ENCODE data around the gene DUSP28.
"Not testable (repeated sequence)": the region's sequence is repeated elsewhere in the genome, so short reads cannot be mapped to it uniquely, and the experiment has no call there.

Gene DUSP28

DNA sequence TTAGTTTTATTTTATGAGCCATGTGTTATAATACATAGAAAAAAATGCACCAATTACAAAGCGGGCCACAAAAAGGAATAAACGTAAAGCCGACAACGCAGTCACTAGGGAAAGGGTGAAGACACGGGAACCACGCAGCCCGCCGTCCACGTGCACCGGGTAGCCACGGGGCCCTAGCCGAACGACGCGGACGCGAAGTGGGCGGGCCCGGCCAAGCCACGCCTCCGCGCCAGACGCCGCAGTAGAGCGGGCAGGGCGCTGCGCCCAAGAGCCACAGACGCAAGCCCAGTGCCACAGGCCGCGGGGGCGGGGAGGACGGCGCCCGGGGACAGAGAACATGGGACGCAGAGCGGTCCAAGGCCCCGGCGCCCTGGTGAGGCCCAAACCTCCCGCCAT is at the start of gene DUSP28:
Gene DUSP28, plus strand, starts transcription at position 274 of the 396 bp plus-strand sequence. CDS start 328 bp downstream, outside the sequence.
- peak; percentile 48 to 85 for DNase-seq

DNA sequence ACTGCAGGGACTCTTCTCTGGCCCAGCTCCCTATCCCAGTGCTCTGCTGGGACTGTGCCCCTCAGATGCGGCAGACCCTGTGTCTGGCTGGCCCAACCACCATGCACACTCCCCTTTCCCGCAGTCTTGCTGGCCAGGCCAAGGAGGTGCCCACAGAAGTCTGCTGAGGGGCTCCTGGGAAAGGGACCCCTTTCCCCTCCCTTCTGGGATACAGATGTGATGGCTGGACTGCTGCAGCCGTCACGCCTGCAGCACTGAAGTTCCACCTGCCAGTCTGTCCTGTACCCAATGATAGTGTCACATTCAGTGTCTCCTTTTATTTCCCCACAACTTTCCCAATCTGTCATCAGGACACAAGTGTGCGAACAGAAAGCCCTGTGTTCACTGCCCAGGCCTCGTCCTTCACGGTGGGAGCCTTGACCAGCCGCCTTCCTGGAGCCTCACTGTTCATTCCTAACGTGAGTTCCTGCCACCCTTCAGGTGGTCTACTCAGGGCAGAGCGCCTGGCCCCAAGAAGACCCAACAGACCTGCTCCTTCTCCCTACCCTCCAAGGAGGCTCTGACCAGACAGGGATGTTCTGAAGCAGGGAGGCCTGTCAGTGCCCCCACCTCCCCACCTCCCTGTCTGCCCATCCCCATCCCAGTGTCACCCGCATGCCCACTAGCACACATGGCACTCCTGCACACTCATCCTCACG is 49.5 kb upstream of the DUSP28 start:
- DNase-seq, result no peak

- DNase-seq, result no peak
These were observed 48.6 kb upstream of the DUSP28 start for GRCh38 chr2:240511351-240512108.

DNA sequence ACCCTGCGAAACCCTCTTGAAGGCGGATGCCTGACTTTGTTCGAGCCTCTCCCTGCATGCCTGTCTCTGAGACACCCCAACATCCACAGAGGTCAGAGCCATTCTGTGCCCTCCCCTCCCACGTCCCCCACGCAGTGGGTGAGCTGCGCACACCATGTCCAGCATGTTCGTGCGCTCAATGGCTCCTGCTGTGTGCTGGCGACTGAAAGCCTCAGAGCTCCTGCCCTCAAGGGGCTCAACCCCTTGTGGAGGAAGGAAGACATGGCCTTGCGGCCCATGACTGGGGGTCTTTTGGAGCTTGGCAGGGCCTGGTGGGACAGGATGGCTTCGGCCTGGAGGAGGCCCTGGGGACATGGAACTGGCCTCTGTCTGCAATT is 48.1 kb upstream of the DUSP28 start:
- DNase-seq, result no peak

DNA sequence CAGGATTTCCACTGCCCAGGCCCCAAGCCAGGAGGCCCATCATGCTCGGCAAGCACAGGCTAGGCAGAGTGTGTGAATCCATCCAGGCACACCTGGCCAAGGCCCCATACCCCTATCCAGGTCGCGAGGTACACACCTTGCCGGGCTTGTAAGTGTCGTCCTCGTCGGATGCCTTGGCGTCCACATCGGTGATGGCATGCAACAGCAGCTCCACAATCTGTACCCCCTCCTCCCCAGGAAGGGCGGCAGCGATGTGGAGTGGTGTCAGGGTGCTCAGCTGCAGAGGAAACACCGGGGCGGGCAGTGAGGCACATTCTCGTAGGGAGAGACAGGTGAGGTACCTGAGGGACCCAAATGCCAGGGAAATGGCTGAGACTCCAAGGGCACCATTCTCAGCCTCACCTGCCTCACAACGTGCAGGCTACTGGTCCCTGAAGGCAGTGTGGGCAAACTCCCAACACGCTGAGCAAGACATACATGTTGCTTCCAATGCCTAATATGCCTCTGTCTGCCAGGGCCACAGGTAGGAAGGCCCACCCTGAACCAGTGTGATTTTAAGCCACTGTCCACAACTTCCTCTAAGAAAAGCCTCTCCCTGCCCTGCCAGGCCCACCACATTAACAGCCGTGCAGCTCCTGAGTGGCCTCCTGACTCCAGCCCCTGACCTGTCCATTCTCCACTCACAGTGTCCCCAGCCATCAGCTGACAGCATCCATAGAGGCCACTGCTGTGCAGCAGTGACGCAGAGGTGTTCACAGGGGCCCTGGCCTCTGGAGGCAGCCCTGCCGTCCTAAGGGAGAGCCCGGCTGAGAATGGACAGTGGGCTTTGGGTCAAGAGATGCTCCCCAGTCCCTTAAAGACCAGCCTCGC is 47.3 kb upstream of the DUSP28 start:
- no peak for DNase-seq

DNA sequence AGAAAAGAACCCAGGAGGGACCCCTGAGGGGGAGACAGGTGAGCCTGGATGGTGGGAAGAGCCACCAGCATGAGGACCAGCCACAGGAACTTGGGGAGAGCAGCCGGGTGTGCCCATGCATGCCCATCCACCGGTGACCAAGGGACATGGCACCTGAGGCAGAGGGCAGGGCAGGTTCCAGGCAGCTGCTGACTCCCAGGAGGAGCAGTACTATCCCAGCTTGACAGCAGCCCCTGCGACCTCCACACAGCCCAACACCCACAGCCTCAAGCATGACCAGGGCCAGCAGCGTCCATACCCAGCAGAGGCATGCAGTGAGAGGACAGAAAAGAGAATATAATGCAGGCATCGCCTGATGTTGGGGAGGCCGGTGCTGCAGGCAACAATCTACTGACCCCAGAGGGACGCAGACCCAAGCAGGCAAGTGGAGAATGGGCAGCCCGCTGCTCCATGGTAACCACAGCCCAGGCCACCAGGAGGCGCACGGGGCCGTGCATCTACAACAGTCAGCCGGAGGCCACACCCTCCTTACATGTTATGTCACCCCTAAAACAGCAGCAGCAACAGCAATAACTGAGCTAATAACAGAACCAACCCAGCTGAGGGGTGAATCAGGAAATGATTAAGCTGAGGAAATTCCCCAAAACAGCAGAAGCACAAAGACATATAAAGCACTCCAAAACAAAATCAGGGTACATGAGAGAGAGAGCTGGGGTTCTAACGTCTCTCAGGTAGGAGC is 46.4 kb upstream of the DUSP28 start:
- peak in 1 of 2 experiments; percentile 45 for DNase-seq

DNA sequence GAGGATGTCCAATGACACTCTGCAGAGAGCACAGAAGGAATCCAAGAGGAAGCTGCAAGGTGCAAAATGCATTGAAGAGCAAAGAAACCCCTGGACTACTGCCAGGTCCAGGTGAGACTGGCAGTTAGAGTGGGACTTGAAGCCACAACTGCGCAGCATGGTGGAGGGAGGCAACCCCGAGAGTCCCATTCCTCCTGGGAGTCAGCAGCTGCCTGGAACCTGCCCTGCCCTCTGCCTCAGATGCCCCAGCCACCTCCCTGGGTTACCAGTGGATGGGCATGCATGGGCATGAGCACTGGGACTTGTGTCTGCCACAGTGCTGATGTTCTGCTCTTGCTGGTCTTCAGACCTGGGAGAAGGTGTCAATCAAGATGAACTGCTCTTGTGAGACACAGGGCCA is 45.5 kb upstream of the DUSP28 start:
- no peak for DNase-seq

DNA sequence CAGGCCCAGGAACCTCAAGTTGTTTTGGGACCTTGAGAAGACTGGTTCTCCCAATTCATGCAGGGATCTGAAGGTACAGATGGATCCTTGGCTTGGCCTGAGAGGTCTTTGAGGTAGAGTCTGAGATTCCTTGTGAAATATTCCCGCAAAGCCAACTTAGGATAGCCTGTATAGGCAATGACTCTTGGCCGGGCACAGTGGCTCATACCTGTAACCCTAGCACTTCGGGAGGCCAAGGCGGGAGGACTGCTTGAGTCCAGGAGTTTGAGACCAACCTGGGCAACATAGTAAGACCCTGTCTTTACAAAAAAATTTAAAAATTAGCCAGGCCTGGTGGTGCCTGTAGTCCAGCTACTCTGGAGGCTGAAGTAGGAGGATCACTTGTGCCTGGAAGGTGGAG is 42.8 kb upstream of the DUSP28 start:
- DNase-seq, result no peak

DNA sequence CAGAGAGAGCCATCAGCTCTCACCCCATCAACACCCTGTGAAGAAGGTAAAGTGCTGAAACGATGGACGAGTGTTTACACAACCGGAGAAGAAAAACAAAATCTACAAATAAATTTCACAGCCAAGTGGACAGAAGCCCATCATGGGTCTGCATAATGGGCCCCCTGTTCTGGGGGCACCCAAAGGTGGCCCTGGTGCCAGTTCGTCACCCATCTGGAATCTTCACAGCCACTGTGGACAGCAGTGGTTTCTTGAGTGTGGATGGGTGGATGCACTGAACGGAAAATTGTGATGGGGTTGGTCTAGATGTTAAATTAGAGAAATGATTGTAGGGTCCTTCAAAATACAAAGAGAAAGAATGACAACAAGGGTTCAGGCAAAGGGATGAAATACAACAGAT is 41.2 kb upstream of the DUSP28 start:
- DNase-seq, result no peak

DNA sequence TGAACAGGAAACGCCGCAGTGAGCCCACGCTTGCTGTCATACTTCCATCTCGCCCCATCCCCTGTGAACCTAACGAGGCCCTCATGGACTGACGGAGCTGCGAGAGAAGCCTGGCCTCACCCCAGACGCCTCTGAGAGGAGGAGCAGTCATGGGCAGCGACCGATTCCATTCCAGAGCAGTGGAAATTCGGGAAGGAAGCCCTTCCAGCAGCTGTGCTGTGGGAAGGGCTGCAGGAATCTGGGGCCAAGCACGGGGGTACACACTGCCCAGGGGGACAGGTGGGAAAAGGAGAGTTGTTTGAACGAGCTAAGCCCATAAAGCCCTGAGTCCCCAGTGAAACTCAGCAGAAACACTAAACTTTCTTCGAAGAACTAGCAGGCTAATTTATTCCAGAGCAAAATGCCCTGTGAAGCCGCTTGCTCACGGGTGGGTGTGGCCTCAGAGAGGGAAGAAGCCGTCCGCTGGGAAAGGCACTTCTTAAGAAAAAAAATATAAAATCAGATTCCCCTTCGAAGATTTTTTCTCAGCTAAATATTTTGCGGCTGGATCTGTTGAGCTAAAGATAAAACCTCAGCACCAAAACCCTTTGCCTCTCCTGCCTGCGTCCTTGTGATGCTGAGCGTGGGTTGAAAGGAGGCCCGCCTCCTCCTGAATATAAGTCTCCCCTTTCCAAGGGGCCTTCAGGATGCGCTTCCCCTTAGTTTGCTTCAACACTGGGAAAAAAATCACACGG is 40.6 kb upstream of the DUSP28 start:
- DNase-seq, result no peak

DNA sequence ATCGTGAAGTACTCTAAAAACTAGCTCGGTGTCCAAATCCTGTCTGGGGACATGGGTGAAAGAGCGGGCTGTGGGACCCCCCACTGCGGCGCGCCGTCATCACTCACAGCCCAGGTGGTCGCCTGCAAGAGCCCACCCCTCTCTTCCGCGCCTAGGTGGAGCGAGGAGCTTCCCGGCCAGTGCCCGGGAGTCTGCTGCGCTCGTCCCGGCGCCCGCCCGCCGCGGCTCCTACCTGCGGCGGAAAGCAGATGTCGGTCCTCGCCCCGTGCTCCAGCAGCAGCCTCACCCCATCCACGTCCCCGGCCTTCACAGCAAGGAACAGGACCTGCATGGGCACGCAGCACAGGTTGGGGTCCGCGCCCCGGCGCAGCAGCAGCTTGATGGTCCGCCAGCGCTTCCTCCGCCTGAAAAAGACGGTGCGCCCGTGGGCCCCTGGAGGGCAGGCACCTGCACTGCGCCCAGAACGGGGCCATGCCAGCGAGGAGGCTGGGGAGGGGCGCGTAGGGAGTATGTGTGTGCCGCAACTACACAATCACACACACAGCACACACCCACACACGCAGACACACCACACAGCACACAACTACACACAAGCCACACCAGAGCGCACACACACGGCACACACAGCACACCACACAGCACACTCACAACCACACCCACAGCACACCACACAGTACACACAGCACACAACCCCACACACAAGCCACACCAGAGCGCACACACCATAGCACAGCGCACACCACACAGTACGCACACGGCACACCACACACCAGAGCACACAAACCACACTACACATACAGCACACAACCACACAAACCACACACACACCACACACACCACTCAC is 39.8 kb upstream of the DUSP28 start:
- DNase-seq, result peak in 1 of 2 experiments; percentile 3

- DNase-seq, result no peak
These were observed 39.2 kb upstream of the DUSP28 start for GRCh38 chr2:240520974-240521350.

DNA sequence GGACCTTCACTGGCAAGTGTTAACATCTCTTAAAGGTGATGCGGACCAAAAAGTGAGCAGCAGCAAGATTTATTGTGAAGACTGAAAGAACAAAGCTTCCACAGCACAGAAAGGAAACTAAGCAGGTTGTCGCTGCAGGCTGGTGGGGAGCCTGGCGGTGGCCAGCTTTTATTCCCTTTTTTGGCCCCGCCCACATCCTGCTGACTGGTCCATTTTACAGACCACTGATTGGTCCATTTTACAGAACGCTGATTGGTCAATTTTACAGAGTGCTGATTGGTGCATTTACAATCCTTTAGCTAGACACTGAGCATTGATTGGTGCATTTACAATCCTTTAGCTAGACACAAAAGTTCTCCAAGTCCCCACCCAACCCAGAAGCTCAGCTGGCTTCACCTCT is 38.3 kb upstream of the DUSP28 start:
- not testable (repeated sequence) for DNase-seq

DNA sequence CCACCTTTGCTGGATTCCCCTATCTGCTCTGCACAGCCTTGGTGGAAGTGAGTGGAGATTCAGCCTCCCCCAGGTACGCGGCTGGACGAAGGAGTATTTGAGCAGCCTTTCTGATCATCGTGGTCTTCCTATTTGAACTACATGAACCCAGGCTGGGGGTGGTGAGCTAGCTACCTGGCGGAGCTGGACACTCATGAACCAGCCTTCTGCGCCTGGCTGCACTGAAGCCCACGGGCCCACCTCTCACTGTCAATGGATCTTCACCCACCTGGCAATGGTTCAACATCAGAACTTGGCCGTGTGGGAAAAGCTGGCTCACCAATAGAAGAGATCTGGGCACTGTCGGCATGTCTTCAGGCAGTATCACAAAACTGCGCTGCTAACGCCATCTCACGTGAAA is 37.8 kb upstream of the DUSP28 start:
- no peak for DNase-seq

DNA sequence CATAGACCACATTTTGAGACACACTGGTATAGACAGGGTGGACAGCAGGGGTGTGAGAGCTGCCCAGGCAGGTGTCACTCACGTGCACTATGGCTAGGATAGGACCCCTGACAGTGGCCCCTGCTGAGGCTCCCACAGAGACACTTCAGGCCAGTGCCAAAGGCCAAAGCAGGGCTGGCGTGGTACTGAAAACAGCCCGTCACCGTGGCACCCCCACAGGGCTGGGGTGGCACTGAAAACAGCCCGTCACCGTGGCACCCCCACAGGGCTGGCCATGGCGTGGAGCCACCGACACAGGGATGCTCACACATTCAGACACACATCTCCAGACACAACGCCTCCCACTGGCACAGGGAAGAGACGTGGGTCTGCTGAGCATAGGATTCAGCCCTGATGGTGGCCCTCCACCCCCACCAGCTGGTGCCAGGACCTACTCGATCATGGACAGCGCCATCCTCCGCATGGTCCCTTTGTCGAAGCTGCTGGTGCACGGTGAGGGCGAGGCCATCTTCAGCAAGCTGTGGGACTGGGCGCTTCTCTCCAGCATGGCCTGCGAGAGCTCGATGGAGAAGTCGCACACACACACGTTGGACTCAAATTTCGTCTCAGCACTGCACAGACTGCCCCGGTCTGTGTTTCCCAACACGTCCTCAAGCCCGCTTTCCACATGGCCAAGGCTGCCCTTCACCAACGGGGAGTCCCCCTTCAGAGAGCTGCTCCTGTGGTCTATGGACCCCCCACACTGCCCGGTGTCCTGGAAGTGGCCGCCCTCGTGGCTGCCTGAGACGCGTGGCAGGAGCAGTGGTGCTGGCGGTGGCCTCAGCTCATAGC is 36.5 kb upstream of the DUSP28 start:
- no peak for DNase-seq

- DNase-seq, result no peak
These were observed 35.0 kb upstream of the DUSP28 start for GRCh38 chr2:240524963-240525718.

DNA sequence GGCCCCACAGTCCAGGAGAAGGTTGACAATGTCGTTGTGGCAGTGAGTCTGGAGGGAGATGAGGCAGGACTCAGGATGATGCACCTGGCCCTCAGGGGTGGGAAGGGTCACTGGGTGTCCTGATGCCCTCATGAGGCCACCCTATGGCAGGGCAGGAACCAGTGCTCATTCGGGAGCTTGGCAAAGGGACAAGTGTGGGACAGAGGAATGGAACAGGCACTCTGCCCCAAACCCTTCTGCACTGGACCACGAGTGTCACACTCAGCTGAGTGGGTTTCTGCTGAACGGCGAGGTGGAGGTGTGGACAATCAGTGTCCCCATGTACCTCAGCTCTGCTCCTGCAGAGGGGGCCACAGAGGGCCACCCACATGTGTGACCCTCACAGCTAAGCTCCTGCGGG is 34.4 kb upstream of the DUSP28 start:
- DNase-seq, result no peak

GRCh38 chr2:240526521-240526920 is 33.6 kb upstream of the DUSP28 start:
- DNase-seq, result no peak

DNA sequence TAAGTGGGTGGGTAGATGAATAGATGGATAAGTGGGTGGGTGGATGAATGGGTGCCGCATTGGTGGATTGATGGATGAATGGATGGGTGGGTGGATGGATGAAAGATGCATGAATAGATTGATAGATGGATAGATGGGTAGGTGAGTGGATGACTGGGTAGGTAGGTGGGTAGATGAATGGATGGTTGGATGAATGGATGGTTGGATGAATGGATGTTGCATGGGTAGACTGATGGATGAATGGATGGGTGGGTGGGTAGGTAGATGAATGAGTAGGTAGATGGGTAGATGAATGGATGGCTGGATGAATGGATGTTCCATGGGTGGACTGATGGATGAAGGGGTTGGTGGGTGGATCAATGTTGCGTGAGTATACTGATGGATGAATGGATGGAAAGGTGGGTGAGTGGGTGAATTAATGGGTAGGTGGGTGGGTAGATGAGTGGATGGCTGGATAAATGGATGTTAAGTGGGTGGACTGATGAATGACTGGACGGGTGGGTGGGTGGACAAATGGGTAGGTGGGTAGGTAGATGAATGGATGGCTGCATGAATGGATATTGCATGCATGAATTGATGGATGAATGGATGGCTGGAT is 32.9 kb upstream of the DUSP28 start:
- DNase-seq, result no peak
